ENCODE data around the gene ICAM1.

Gene ICAM1

GRCh38 chr19:10290357-10290875 is 19.5 kb downstream of the ICAM1 start:
- Histone ChIP-seq H3K4me3 (peak overlapping the region in 6 of 7 experiments; percentile 19 to 46 (median 29)), H3K27ac (no peak overlapping the region)

- peak overlapping the region in 1 of 21 experiments; percentile 15 for H3K27ac ChIP-seq
- peak overlapping the region; percentile 2 to 46 (median 29) for H3K4me3 ChIP-seq
These were observed 20.1 kb downstream of the ICAM1 start for GRCh38 chr19:10290876-10291553.

DNA sequence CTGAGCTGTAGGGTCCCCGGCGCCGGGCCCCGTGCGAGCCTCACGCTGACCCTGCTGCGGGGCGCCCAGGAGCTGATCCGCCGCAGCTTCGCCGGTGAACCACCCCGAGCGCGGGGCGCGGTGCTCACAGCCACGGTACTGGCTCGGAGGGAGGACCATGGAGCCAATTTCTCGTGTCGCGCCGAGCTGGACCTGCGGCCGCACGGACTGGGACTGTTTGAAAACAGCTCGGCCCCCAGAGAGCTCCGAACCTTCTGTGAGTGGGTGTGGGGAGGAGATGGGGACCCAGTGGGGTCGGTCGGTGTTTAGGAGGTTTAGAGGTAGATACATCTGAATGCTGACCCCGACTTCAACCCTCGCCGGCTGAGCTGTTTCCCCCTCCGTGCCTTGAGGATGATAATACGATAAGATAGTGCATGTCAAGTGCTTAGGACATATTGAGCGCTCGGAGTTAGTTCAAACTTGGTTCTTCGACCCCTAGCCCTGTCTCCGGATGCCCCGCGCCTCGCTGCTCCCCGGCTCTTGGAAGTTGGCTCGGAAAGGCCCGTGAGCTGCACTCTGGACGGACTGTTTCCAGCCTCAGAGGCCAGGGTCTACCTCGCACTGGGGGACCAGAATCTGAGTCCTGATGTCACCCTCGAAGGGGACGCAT is 20.8 kb downstream of the ICAM1 start:
- peak overlapping the region in 1 of 21 experiments; percentile 15 for H3K27ac ChIP-seq
- peak overlapping the region; percentile 2 to 46 (median 29) for H3K4me3 ChIP-seq

DNA sequence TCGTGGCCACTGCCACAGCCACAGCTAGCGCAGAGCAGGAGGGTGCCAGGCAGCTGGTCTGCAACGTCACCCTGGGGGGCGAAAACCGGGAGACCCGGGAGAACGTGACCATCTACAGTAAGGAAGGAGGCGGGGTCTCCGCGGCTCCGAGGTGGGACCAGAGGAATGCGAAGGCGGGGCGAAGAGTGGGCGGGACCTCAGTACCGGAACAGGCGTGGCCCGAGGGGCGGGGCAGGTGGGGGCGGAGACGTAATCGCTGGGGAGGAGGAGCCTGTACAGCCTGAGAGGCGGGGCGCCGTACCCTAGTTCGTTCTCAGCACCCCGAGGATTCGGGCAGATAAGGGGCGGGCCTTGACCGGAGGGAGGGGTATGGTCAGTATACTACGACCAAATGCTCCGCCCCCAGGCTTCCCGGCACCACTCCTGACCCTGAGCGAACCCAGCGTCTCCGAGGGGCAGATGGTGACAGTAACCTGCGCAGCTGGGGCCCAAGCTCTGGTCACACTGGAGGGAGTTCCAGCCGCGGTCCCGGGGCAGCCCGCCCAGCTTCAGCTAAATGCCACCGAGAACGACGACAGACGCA is 21.4 kb downstream of the ICAM1 start:
- Histone ChIP-seq H3K27ac (no peak overlapping the region), H3K4me3 (peak overlapping the region; percentile 2 to 46 (median 29))

GRCh38 chr19:10292789-10293636 is 22.1 kb downstream of the ICAM1 start:
- Histone ChIP-seq H3K4me3 (peak overlapping the region in 3 of 7 experiments; percentile 2 to 46 (median 39)), H3K27ac (no peak overlapping the region)

GRCh38 chr19:10293637-10294367 is 22.9 kb downstream of the ICAM1 start:
- Histone ChIP-seq H3K27ac (no peak overlapping the region), H3K4me3 (no peak overlapping the region)

DNA sequence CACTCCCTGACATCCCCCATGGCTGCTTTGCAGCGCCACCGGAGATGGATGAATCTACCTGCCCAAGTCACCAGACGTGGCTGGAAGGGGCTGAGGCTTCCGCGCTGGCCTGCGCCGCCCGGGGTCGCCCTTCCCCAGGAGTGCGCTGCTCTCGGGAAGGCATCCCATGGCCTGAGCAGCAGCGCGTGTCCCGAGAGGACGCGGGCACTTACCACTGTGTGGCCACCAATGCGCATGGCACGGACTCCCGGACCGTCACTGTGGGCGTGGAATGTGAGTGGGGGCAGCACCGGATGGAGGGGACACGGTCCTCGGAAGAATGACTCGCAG is 23.4 kb downstream of the ICAM1 start:
- Histone ChIP-seq H3K27ac (no peak overlapping the region), H3K4me3 (no peak overlapping the region)

GRCh38 chr19:10295305-10295846 is 24.5 kb downstream of the ICAM1 start:
- Histone ChIP-seq H3K4me3 (peak overlapping the region; percentile 9 to 29 (median 17)), H3K27ac (peak overlapping the region in 2 of 21 experiments; percentile 10 to 42)

DNA sequence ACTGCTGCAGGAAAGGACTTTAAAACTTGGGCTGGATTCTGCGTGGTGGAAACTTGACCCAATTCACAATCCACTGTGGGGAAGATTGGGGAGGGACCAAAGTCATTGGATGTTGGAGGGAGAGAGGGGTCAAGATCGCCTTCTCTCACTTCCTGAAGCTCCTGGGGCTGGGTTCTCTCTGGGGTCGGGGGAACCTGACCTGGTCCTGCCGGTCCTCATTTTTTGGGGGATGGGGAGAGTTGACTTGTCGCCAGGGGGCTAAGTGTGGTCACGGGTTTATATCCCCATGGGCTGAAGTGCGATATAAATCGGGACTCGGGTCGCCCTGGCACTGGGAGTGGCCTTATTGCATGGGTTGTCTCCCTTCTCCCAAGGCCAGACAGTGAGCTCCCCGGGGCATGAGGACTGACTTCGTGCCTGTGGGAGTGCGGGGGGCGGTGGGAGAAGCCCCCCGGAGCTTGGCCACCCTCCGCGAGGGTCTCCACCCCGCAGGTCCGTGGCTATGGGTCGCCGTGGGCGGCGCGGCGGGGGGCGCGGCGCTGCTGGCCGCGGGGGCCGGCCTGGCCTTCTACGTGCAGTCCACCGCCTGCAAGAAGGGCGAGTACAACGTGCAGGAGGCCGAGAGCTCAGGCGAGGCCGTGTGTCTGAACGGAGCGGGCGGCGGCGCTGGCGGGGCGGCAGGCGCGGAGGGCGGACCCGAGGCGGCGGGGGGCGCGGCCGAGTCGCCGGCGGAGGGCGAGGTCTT is 25.1 kb downstream of the ICAM1 start:
- H3K27ac ChIP-seq: peak overlapping the region in 1 of 21 experiments; percentile 42
- H3K4me3 ChIP-seq: peak overlapping the region; percentile 9 to 29 (median 17)

DNA sequence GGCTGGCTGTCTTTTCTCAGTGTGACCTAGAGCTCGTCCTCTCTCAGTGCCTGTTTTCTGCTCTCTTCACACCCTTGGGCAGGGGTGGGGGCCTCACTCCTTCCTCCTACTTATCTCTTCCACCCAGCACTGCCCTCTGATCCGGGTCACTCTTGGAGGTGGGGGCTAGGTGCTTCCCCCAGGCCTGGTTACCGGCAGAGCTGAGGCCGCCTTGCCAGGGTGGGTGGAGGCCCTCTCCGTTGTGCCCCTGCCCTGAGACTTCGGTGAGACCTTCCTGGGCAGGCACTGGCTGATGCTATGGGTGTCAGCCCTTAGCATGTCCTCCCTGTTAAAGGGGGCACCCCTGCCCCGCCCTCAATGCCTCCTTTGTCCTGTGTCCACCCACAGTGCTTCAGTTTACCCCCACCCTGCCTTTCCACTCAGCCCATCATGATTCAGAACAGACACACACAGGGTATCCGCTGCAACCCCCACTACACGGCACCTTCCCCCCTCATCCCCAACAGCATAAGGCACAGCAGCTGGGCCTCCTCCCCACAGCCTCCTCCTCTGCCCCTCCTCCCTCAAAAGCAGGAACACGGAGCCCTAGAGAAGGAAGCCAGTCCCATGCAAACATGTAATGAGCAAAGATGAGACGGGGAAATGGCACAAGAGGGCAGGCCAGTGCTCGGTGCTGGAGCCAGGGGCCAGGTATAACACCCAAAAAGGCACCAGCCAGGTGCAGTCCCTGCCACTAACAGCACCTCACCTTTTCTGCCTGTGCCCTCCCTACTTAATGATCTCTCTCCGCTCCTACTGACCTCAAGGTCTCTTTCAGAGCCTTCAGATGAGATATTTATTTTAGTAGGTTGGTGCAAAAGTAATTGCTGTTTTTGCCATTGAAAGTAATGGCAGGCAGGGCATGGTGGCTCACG is 28.9 kb downstream of the ICAM1 start:
- Histone ChIP-seq H3K27ac (no peak overlapping the region), H3K4me3 (no peak overlapping the region)

- Histone ChIP-seq H3K4me3 (no peak overlapping the region), H3K27ac (peak overlapping the region in 9 of 21 experiments; percentile 2 to 65 (median 47))
These were observed 34.4 kb downstream of the ICAM1 start for GRCh38 chr19:10305139-10305806.

DNA sequence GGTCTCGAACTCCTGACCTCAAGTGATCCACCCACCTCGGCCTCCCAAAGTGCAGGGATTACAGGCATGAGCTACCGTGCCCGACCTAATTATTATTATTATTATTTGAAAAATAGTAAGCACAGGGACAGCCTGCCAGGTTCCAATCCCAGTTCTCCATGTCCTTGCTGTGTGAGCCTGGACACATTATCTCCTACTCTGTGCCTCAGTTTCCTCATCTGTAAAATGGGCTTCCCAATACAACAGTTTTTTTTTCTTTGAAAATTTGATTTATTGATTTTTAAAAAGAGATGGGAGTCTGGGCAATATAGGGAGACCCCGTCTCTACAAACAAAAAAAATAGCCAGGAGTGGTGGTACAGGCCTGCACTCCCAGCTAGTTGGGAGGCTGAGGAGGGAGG is 35.4 kb downstream of the ICAM1 start:
- no peak overlapping the region for H3K27ac ChIP-seq
- no peak overlapping the region for H3K4me3 ChIP-seq

GRCh38 chr19:10309423-10309822 is 38.5 kb downstream of the ICAM1 start, which contains the start of gene ZGLP1:
TSS of gene ZGLP1 (minus strand) at chr19:10309815.
- Histone ChIP-seq H3K4me3 (no peak within 1 kb of the TSS), H3K27ac (no peak within 1 kb of the TSS)

DNA sequence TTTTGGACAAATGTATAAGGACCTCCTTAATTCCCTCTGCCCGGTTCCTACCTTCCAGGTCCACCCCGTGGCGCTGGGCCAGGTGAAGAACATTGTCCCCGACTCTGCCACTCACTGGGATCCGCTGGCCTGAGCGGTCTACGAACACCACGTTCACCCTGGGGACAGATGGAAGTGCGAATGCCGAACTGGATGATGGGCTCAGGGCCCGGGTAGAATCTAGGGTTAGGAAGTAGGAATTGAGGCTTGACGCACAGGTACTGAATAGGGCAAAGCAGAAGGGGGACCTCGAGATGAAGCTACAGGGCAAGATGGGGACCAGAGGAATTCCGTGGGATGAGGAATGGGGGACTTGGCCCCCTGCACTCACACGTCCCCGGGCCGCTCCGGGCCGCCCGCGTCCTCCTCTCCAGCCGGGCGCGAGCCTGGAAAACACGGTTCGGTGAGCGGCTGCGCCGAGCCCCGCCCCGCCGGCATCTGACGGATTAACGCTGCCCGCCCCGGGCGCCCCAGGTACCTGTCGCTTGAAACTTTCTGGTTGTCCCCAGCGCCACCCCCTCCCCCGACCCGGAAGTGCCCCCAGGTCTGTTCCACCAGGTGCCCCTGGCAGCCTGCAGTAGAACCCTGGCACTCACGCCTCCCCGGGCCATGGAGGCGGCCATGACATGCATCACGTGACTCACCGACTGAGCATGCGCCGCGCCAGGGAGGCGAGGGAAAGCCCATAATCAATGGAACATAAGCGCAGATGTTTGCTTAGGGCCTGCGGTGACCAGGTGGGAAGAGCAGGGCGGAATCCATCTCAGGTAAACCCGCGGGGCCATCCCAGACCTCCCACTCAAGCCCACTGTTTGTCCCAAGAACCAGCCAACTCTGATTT is 44.7 kb downstream of the ICAM1 start, which contains the start of gene FDX2:
FDX2 (minus strand) TSS at position 681 of the 880 bp plus-strand sequence; CDS start at position 662, 19 bp downstream.
- Histone ChIP-seq H3K4me3 (peak within 1 kb of the TSS; percentile 68 to 98 (median 89)), H3K27ac (peak within 1 kb of the TSS in 20 of 21 experiments; percentile 41 to 88 (median 74))

Data from skin epidermis (tissue), 12 donors.